Hypothalamus (tissue), 51 donors: ENCODE measurements around the gene SPARC.
"Not testable (repeated sequence)": the region's sequence is repeated elsewhere in the genome, so short reads cannot be mapped to it uniquely, and the experiment has no call there.

ENCODE experiments used
- DNase-seq, 51 donors: peaks; one replicate each; lab custom pipeline; 2025; lab: John Stamatoyannopoulos, UW

Gene SPARC

GRCh38 chr5:151703227-151703626 is 16.5 kb upstream of the SPARC start:
- DNase-seq, result no peak

GRCh38 chr5:151700820-151701219 is 14.1 kb upstream of the SPARC start:
- no peak for DNase-seq

- DNase-seq, result no peak
These were observed 13.6 kb upstream of the SPARC start for GRCh38 chr5:151700296-151700695.

GRCh38 chr5:151699071-151699901 is 12.6 kb upstream of the SPARC start:
- peak in 3 of 51 donors; percentile 10 to 33 (median 15) for DNase-seq

GRCh38 chr5:151698081-151698480 is 11.4 kb upstream of the SPARC start:
- DNase-seq, result not testable (repeated sequence)

GRCh38 chr5:151697452-151697851 is 10.7 kb upstream of the SPARC start:
- DNase-seq, result no peak

- DNase-seq, result no peak
These were observed 9.9 kb upstream of the SPARC start for GRCh38 chr5:151696470-151697061.

GRCh38 chr5:151695464-151695863 is 8.7 kb upstream of the SPARC start:
- no peak for DNase-seq

GRCh38 chr5:151694035-151694485 is 7.3 kb upstream of the SPARC start:
- DNase-seq, result peak in 39 of 51 donors; percentile 19 to 85 (median 62)

- no peak for DNase-seq
These were observed 5.6 kb upstream of the SPARC start for GRCh38 chr5:151692312-151692711.

GRCh38 chr5:151691706-151692105 is 5.0 kb upstream of the SPARC start:
- DNase-seq, result no peak

- DNase-seq, result not testable (repeated sequence)
These were observed 2.9 kb upstream of the SPARC start for GRCh38 chr5:151689591-151689990.

GRCh38 chr5:151688436-151688835 is 1.7 kb upstream of the SPARC start:
- no peak for DNase-seq

GRCh38 chr5:151685749-151686673 is 704 bp downstream of the SPARC start:
- peak in 4 of 51 donors; percentile 19 to 52 (median 34) for DNase-seq

- peak in 20 of 51 donors; percentile 11 to 66 (median 30) for DNase-seq
These were observed 1.9 kb downstream of the SPARC start for GRCh38 chr5:151684690-151685361.

- DNase-seq, result peak in 1 of 51 donors; percentile 23
These were observed 2.6 kb downstream of the SPARC start for GRCh38 chr5:151683986-151684588.

GRCh38 chr5:151683444-151683843 is 3.3 kb downstream of the SPARC start:
- DNase-seq, result no peak

GRCh38 chr5:151682751-151683331 is 3.9 kb downstream of the SPARC start:
- DNase-seq, result peak in 27 of 51 donors; percentile 7 to 67 (median 33)

GRCh38 chr5:151682240-151682639 is 4.5 kb downstream of the SPARC start:
- DNase-seq, result no peak
